Fibroblast of villous mesenchyme (primary cell): Measurements from ENCODE around the gene SLC25A24. TPM values are rescaled to one million over a fixed set of nuclear protein-coding genes. Genes with fewer than 3 reads are reported as not detected.

ENCODE experiments used
- DNase-seq: peaks from one replicate; pipeline ENCODE4 v3.0.0-alpha.2; 2010; ENCODE audit warnings: low read depth
- H3K4me3 ChIP-seq: 2 replicates; pipeline ENCODE4 v1.5.1; 2011; ENCODE audit warnings: low read depth, mild to moderate bottlenecking, low read length
- total RNA-seq: library from RNA; depleted of rRNA; stranded (reverse); fragments of >200 nt; gene quantifications from 2 replicates; pipeline ENCODE4 v1.2.3, GENCODE V29; 2012
- TF ChIP-seq, protein P1 (sequence below): IDR thresholded peaks from 2 replicates; pipeline ENCODE4 v1.5.1; 2012; ENCODE audit warnings: low read depth, mild to moderate bottlenecking, low read length; ENCODE audit not compliant: insufficient read depth

SLC25A24 gene
- total RNA-seq, 1 donor = 80.7 TPM

GRCh38 chr1:108114033-108114599 lies 86.0 kb downstream of the SLC25A24 start:
- TF ChIP-seq, protein P1, sequence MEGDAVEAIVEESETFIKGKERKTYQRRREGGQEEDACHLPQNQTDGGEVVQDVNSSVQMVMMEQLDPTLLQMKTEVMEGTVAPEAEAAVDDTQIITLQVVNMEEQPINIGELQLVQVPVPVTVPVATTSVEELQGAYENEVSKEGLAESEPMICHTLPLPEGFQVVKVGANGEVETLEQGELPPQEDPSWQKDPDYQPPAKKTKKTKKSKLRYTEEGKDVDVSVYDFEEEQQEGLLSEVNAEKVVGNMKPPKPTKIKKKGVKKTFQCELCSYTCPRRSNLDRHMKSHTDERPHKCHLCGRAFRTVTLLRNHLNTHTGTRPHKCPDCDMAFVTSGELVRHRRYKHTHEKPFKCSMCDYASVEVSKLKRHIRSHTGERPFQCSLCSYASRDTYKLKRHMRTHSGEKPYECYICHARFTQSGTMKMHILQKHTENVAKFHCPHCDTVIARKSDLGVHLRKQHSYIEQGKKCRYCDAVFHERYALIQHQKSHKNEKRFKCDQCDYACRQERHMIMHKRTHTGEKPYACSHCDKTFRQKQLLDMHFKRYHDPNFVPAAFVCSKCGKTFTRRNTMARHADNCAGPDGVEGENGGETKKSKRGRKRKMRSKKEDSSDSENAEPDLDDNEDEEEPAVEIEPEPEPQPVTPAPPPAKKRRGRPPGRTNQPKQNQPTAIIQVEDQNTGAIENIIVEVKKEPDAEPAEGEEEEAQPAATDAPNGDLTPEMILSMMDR = no peak
- no peak overlapping the region for H3K4me3 ChIP-seq
- DNase-seq = no peak

DNA sequence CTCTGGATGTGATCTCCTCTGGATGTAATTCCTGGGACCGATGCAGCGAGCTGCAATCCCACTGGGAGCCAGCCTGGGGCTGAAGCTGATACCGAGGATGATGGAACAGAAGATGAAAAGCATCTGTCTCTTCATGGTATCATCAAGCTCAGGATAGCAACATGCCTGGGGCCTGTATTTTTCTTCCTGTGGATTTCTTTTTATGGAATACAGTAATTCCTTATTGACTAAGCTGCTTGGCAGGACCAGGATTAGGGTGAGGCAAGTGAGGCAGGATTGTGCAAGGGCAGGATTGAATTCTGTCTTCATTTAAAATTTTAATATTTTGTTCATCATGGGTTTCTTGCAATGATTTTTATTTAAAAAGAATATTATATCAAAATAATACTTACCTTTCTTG lies 86.6 kb downstream of the SLC25A24 start:
- H3K4me3 ChIP-seq = no peak overlapping the region
- TF ChIP-seq, protein P1 = no peak
- DNase-seq = no peak

GRCh38 chr1:108109295-108109973 lies 90.7 kb downstream of the SLC25A24 start:
- no peak overlapping the region for H3K4me3 ChIP-seq
- DNase-seq = no peak
- TF ChIP-seq, protein P1 = no peak

- no peak for DNase-seq
- H3K4me3 ChIP-seq = no peak overlapping the region
- TF ChIP-seq, protein P1 = no peak
Measured at GRCh38 chr1:108108119-108108518, 92.0 kb downstream of the SLC25A24 start.

- no peak overlapping the region for H3K4me3 ChIP-seq
- TF ChIP-seq, protein P1 = no peak
- peak; percentile 43 for DNase-seq
Measured at GRCh38 chr1:108107658-108108057, 92.5 kb downstream of the SLC25A24 start.

GRCh38 chr1:108106775-108107174 lies 93.4 kb downstream of the SLC25A24 start:
- TF ChIP-seq, protein P1 = no peak
- H3K4me3 ChIP-seq = no peak overlapping the region
- DNase-seq = no peak
